A673 (cell line): ENCODE measurements around the gene ERI2. TPM values are rescaled to one million over a fixed set of nuclear protein-coding genes. Genes with fewer than 3 reads are reported as not detected.

Source experiments
- BruUV-seq: library from RNA; stranded (reverse); fragments of 400-500 nt; replicated peaks from 2 replicates; lab custom pipeline; 2021; lab: Mats Ljungman, UMichigan
- CTCF ChIA-PET: fragments of 300-600 bp; sonication (Branson Sonifier 250); formaldehyde crosslinking; loops from one replicate; lab custom pipeline; 2022; ENCODE audit warnings: antibody characterized with exemption; lab: Charles Lee
- POLR2A ChIA-PET: fragments of 300-600 bp; sonication (Branson Sonifier 250); formaldehyde crosslinking; loops from one replicate; lab custom pipeline; 2022; ENCODE audit warnings: antibody characterized with exemption; ENCODE audit not compliant: low non-redundant PET; lab: Charles Lee
- DNase-seq: peaks from one replicate; pipeline ENCODE4 v3.0.0-alpha.2; 2015; ENCODE audit warnings: low spot score
- H3K27ac ChIP-seq: fragments of 200-600 bp; sonication (generic); 2 replicates; pipeline ENCODE4 v1.5.1; 2016; ENCODE audit warnings: mixed run types, low read depth, mild to moderate bottlenecking, mixed read lengths, antibody characterized with exemption, low read length; ENCODE audit not compliant: poor library complexity, severe bottlenecking
- H3K27me3 ChIP-seq: fragments of 200-600 bp; sonication (generic); replicated peaks from 2 replicates; pipeline ENCODE4 v1.6.1; 2017; ENCODE audit warnings: mixed run types, low read depth, mild to moderate bottlenecking, mixed read lengths, antibody characterized with exemption, low read length; ENCODE audit not compliant: insufficient read depth, poor library complexity
- H3K36me3 ChIP-seq: fragments of 200-600 bp; sonication (generic); 2 replicates; pipeline ENCODE4 v1.6.1; 2016; ENCODE audit warnings: mixed run types, mild to moderate bottlenecking, mixed read lengths, antibody characterized with exemption, low read length; ENCODE audit not compliant: insufficient read depth, poor library complexity, severe bottlenecking
- H3K4me1 ChIP-seq: fragments of 200-600 bp; sonication (generic); 2 replicates; pipeline ENCODE4 v1.6.1; 2017; ENCODE audit warnings: mixed run types, mild to moderate bottlenecking, mixed read lengths, antibody characterized with exemption, low read length; ENCODE audit not compliant: insufficient read depth, poor library complexity, severe bottlenecking
- H3K4me3 ChIP-seq: fragments of 200-600 bp; sonication (generic); 2 replicates; pipeline ENCODE4 v1.5.1; 2016; ENCODE audit warnings: low read depth, mixed run types, mild to moderate bottlenecking, mixed read lengths, low read length; ENCODE audit not compliant: poor library complexity, severe bottlenecking
- H3K9me3 ChIP-seq: fragments of 200-600 bp; sonication (generic); 2 replicates; pipeline ENCODE4 v1.6.1; 2016; ENCODE audit warnings: mixed run types, low read depth, mild to moderate bottlenecking, mixed read lengths, antibody characterized with exemption, low read length; ENCODE audit not compliant: poor library complexity, severe bottlenecking
- CTCF ChIP-seq: fragments of 300-800, 200-600 bp; sonication (generic); conservative IDR thresholded peaks from 2 replicates; pipeline ENCODE4 v1.5.1; 2017; ENCODE audit warnings: low read depth, mild to moderate bottlenecking, antibody characterized with exemption, low read length, moderate library complexity, mixed read lengths
- EZH2 ChIP-seq: fragments of 200-600 bp; sonication (generic); IDR thresholded peaks from 2 replicates; pipeline ENCODE4 v1.6.1; 2017; ENCODE audit warnings: borderline replicate concordance, low read depth, mild to moderate bottlenecking, mixed read lengths, antibody characterized with exemption, low read length; ENCODE audit not compliant: poor library complexity, severe bottlenecking
- intact Hi-C: fragments of 100-400 bp; cut with micrococcal nuclease; formaldehyde crosslinking; loops from one replicate; pipeline ENCODE4 v1.10.0; 2022; ENCODE audit not compliant: unreplicated experiment
- total RNA-seq: library from RNA; stranded (reverse); gene quantifications from 2 replicates; pipeline ENCODE4 v1.2.3, GENCODE V29; 2021

The ERI2 gene
- total RNA-seq, 1 experiment from 2014 or later = 24.9 TPM

GRCh38 chr16:20846551-20846950 lies 40.3 kb upstream of the ERI2 start:
- POLR2A ChIA-PET = no interaction called here
- no peaks in the 10 kb centered on the region for H3K4me1 ChIP-seq
- no TSS peak for BruUV-seq

GRCh38 chr16:20846030-20846429 lies 39.8 kb upstream of the ERI2 start:
- no peaks in the 10 kb centered on the region for H3K9me3 ChIP-seq
- DNase-seq = no peak
- no peaks in the 10 kb centered on the region for H3K4me1 ChIP-seq
- ChIA-PET CTCF (no interaction called here), POLR2A (no interaction called here)
- H3K36me3 ChIP-seq = peaks cover 12% of the 10 kb centered on the region
- intact Hi-C loops = no loop called here
- H3K27me3 ChIP-seq = no peaks in the 10 kb centered on the region
- no peak overlapping the region for H3K27ac ChIP-seq
- H3K4me3 ChIP-seq = no peak overlapping the region
- BruUV-seq = no TSS peak
- TF ChIP-seq EZH2 = no peak
- TF ChIP-seq CTCF = no peak

More at GRCh38 chr16:20846551-20846950, 40.3 kb upstream of the ERI2 start:
- DNase-seq = no peak
- Histone ChIP-seq H3K4me3 (no peak overlapping the region), H3K27me3 (no peaks in the 10 kb centered on the region), H3K36me3 (peaks cover 12% of the 10 kb centered on the region), H3K9me3 (no peaks in the 10 kb centered on the region), H3K27ac (no peak overlapping the region)
- no peak for TF ChIP-seq CTCF
- no peak for TF ChIP-seq EZH2
- CTCF ChIA-PET = no interaction called here
- intact Hi-C loops = no loop called here

GRCh38 chr16:20844588-20844987 lies 38.3 kb upstream of the ERI2 start:
- no TSS peak for BruUV-seq
- H3K36me3 ChIP-seq = peaks cover 17% of the 10 kb centered on the region
- no peaks in the 10 kb centered on the region for H3K9me3 ChIP-seq
- no peaks in the 10 kb centered on the region for H3K4me1 ChIP-seq
- DNase-seq = no peak
- CTCF ChIA-PET = no interaction called here
- no peak for TF ChIP-seq CTCF
- no peak for TF ChIP-seq EZH2
- no peak overlapping the region for H3K4me3 ChIP-seq
- H3K27ac ChIP-seq = no peak overlapping the region
- POLR2A ChIA-PET = no interaction called here
- no peaks in the 10 kb centered on the region for H3K27me3 ChIP-seq
- intact Hi-C loops = no loop called here
